ENCODE measurements around the gene MAPT.

DNA sequence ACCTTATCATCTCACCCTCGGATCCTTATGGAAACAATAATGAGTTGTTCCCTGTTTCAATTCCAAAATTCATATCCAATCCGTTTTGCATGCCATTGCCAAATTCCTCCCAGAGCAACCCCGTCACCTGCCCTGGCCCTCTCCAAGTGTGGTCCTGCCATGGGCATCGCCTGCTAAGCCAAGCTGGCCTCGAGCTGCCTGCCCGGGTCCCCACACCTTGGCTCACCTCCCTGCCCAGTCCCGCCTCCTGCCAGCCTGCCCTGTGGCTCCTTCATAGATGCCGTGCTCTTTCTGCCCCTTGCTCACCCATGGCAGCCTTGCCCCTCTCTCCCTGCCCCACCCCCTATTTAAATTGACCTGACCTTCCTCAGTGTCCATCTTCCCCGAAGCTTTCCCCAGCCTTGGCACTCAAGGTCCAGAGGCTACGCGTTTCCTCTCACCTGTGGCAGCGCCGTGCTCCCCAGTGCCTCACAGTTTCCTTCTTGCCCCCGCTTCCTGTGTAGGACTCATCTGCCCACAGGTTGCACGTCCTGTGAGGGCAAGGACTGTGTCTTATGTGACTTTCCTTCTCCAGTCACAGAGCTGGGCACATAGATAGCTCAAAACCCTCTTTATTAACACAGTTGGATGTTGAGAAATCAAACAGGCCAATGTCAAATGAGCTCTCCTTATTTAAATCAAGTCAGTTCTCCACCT is 12.7 kb downstream of the MAPT start:
- TF ChIP-seq, protein P1, sequence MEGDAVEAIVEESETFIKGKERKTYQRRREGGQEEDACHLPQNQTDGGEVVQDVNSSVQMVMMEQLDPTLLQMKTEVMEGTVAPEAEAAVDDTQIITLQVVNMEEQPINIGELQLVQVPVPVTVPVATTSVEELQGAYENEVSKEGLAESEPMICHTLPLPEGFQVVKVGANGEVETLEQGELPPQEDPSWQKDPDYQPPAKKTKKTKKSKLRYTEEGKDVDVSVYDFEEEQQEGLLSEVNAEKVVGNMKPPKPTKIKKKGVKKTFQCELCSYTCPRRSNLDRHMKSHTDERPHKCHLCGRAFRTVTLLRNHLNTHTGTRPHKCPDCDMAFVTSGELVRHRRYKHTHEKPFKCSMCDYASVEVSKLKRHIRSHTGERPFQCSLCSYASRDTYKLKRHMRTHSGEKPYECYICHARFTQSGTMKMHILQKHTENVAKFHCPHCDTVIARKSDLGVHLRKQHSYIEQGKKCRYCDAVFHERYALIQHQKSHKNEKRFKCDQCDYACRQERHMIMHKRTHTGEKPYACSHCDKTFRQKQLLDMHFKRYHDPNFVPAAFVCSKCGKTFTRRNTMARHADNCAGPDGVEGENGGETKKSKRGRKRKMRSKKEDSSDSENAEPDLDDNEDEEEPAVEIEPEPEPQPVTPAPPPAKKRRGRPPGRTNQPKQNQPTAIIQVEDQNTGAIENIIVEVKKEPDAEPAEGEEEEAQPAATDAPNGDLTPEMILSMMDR (IDR thresholded peaks at IDR 0.05 in 4 of 5, conservative IDR thresholded peaks at IDR 0.05 in 1 of 5) = no peak
- TF ChIP-seq POLR2A (IDR thresholded peaks at IDR 0.05) = no peak
